ENCODE measurements around the gene SMIM24.
"Not testable (repeated sequence)": the region's sequence is repeated elsewhere in the genome, so short reads cannot be mapped to it uniquely, and the experiment has no call there.

Gene SMIM24

GRCh38 chr19:3457528-3458228, 22.6 kb downstream of the SMIM24 start:
- peak in 3 of 56 donors; percentile 6 to 22 (median 19) for DNase-seq

- no peak for DNase-seq
Observed at GRCh38 chr19:3456925-3457527, 23.3 kb downstream of the SMIM24 start.

GRCh38 chr19:3455960-3456601, 24.2 kb downstream of the SMIM24 start:
- DNase-seq: no peak

DNA sequence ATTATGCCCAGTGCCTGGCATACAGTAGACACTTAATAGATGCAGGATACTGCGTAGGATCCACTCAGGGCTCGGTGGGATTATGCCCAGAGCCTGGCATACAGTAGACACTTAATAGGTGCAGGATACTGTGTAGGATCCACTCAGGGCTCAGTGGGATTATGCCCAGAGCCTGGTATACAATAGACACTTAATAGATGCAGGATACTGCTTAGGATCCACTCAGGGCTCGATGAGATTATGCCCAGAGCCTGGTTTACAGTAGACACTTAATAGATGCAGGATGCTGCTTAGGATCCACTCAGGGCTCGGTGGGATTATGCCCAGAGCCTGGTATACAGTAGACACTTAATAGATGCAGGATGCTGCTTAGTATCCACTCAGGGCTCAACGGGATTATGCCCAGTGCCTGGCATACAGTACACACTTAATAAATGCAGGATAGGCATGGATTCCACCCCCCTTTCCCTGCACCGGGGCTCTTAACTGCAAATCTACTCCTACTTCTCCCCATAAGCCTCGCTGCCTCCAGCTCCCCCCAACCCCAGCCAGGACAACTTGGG, 24.9 kb downstream of the SMIM24 start:
- no peak for DNase-seq

- no peak for DNase-seq
Observed at GRCh38 chr19:3454656-3455392, 25.5 kb downstream of the SMIM24 start.

- no peak for DNase-seq
Observed at GRCh38 chr19:3453840-3454239, 26.5 kb downstream of the SMIM24 start.

DNA sequence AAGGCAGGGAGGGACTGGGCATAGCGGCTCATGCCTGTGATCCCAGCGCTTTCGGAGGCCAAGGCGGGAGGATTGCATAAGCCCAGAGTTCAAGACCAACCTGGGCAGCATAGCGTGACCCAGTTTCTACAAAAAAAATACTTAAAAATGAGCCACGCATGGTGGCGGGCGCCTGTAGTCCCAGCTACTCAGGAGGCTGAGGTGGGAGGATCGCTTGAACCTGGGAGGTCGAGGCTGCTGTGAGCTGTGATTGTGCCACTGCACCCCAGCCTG, 27.4 kb downstream of the SMIM24 start:
- DNase-seq: not testable (repeated sequence)

DNA sequence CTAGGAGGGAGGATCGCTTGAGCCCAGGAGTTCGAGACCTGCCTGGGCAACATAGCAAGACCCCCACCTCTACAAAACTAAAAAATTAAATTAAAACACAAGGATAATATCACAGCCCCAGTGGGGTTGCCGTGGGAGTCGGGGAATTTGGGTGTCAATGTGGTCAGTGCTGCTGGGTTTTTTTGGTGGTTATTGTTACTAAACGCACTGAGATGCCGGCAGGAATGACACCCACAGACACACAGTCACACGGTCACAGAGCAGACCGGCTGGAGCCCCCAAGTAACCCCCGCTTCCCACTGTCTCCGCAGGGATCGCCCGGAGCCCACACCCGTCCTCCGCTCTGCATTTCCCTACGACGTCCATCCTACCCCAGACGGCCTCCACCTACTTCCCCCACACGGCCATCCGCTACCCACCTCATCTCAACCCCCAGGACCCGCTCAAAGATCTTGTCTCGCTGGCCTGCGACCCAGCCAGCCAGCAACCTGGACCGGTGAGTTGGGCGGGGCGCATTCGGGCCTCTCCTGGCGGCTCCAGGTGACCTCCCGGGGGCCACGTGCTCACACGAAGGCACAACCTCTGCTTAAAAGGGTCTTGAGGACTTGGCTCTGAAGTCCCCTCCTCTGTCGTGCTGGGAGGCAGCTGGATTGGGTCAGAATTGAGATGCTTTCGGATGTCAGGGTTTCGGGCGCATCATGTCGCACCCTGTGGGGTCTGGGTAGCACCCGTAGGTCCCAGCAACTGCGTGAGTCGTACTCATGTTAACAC, 28.0 kb downstream of the SMIM24 start:
- DNase-seq: no peak

- DNase-seq: no peak
Observed at GRCh38 chr19:3451451-3451866, 28.9 kb downstream of the SMIM24 start.

- DNase-seq: peak in 1 of 56 donors; percentile 19
Observed at GRCh38 chr19:3450796-3451411, 29.4 kb downstream of the SMIM24 start.

DNA sequence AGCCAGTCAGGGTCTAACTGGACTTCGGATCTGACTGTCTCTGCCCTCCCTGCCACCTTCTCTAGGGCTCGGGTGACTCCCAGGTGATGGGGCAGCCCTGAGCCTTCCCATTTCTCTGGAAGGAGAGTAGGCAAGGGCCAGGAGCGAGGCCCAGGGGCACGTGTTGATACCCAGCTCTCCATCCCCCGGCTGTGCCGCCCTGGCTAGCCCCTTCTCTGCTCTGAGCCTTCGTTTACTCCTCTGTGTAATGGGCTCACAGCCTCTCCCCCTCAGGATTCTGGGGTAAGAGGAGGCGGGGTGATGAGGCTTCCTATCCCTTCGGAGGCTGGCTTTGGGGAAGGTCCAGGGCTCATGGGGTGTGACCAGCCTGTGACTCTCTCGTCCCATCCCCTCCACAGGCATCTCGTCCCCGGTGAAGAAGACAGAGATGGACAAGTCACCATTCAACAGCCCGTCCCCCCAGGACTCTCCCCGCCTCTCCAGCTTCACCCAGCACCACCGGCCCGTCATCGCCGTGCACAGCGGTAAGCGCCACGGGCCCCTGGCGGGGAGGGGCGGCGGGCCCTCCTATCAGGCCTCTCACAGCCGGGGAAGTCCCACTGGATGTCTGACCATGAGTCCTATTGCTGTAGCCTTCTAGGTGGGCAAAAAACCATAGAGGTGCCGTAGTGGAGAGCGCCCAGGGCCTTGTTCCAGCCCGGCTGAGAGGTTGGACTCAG, 31.6 kb downstream of the SMIM24 start:
- DNase-seq: no peak

DNA sequence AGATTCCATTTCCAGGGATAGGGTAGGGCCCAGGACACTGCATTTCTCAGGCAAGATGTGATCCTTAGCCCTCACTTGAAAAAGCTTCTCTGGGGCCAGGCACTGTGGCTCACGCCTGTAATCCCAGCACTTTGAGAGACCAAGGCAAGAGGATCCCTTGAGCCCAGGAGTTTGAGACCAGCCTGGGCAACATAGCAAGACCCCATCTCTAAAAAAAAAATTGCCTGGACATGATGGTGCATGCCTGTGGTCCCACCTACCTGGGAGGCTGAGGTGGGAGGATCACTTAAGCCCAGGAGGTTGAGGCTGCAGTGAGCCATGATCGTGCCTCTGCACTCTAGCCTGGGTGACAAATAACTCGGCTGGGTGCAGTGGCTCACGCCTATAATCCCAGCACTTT, 33.7 kb downstream of the SMIM24 start:
- not testable (repeated sequence) for DNase-seq

GRCh38 chr19:3444695-3445234, 35.6 kb downstream of the SMIM24 start:
- DNase-seq: no peak

GRCh38 chr19:3443840-3444694, 36.3 kb downstream of the SMIM24 start:
- peak in 3 of 56 donors; percentile 9 to 23 (median 15) for DNase-seq

DNA sequence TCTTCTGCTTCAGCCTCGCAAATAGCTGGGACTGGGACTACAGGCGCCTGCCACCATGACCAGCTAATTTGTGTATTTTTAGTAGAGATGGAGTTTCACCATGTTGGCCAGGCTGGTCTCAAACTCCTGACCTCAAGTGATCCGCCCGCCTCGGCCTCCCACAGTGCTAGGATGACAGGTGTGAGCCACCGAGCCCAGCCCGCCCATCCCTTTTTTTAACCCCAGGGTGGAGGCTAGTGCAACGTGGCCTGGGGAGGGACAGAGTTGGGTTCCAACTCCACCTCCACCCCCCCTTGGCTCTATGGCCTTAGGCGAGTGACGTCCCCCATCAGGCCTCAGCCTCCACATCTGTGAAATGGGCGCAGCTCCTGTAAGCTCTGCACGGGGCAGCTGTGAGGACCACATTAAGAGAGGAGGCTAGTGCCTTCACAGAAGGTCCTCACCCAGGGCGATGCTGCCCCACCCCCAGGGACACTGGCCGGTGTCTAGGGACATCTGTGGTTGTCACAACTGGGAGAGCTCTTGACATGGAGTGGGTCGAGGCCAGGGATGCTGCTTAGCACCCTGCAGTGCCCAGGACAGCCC, 37.7 kb downstream of the SMIM24 start:
- DNase-seq: no peak

DNA sequence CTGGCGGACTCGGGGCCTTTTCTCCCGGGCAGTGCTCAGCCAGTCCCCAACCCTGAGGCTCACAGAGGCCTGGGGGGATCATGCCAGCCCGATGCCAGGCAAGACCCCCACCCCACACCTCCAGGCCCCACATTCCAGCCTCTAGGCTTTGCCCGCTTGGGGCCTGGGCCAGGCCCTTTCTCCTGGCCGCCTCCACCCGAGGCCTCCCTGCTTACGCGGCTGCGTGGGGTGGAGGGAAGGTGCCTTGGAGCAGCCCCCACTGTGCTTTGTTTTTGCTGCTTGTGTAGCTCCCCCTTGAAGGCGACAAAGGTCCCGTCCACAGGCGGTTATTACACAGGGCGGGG, 38.4 kb downstream of the SMIM24 start:
- DNase-seq: no peak

DNA sequence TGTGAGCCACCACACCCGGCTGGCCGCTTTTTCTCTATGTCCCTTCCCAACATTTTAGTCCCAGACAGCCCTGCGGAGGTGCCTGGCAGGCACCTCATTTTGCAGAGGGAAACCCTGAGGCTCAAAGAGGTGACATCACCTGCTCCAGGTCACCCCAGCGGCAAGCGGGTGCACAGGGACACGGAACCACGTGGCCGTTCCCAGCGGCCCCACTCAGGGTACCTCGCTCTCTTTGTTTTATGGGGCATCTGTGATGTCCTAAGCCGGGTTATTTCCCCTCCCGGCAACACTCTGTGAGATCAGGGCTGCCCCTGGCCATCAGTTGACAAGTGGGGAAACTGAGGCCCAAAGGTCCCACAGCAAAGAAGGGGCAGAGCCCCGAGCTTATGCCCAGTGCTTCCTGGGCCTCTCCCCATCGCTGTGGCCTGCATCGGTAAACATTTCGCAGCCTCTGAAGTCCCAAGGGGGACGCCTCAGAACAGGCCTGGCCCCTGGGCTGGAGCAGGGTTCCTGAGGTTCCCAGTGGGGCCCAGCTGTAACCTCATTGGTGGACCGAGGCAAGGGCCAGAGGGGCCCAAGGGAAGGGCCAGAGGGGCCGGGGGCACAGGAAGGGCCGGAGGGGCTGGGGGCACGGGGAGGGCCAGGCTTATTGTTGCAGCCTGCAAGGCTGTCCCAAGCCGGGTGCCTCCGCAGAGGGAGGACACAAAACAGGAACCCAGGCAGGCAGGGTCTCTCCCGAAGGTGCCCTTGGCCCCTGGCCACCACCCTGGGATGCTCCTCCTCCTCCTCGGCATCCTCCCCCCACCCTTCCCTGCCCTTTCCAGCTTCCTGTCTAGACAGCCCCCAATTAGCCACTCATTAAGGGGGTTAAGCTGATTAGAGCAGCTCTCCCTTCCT, 39.0 kb downstream of the SMIM24 start:
- no peak for DNase-seq
